A673 (cell line): Measurements from ENCODE around the gene UBXN2A.

ENCODE experiments used
- EZH2 ChIP-seq: fragments of 200-600 bp; sonication (generic); IDR thresholded peaks from 2 replicates; pipeline ENCODE4 v1.6.1; 2017; ENCODE audit warnings: borderline replicate concordance, low read depth, mild to moderate bottlenecking, mixed read lengths, antibody characterized with exemption, low read length; ENCODE audit not compliant: poor library complexity, severe bottlenecking
- TF ChIP-seq, protein P1 (sequence below): fragments of 300-800, 200-600 bp; sonication (generic); conservative IDR thresholded peaks from 2 replicates; pipeline ENCODE4 v1.5.1; 2017; ENCODE audit warnings: low read depth, mild to moderate bottlenecking, antibody characterized with exemption, low read length, moderate library complexity, mixed read lengths

DNA sequence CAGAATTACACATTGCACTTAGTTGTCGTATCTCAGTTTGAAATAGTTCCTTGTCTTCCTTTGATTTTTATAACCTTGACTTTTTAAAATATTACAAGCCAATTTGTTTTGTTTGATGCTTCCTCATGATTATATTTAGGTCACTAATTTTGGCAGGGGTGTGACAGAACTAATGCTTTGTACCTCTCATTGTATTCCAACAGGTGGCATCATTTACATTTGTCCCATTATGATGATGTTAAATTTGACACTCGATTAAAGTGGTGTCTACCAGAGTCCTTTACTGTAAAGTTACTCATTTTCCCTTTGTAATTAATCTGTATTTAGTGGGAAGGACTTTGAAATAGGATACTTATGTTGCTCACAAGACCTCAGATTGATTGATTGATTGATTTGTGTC lies 48.1 kb downstream of the UBXN2A start:
- TF ChIP-seq, protein P1, sequence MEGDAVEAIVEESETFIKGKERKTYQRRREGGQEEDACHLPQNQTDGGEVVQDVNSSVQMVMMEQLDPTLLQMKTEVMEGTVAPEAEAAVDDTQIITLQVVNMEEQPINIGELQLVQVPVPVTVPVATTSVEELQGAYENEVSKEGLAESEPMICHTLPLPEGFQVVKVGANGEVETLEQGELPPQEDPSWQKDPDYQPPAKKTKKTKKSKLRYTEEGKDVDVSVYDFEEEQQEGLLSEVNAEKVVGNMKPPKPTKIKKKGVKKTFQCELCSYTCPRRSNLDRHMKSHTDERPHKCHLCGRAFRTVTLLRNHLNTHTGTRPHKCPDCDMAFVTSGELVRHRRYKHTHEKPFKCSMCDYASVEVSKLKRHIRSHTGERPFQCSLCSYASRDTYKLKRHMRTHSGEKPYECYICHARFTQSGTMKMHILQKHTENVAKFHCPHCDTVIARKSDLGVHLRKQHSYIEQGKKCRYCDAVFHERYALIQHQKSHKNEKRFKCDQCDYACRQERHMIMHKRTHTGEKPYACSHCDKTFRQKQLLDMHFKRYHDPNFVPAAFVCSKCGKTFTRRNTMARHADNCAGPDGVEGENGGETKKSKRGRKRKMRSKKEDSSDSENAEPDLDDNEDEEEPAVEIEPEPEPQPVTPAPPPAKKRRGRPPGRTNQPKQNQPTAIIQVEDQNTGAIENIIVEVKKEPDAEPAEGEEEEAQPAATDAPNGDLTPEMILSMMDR = peak; percentile 30; the same call in 1 of the 2 replicates
- no peak for TF ChIP-seq EZH2
